NK-92 treated with Interleukin-12 subunit alpha and Interleukin-12 subunit beta, amount 100 ng/mL, for 24 hours (cell line): ENCODE measurements around the gene ARCN1.

Experiments
- DNase-seq: peaks from one replicate; lab custom pipeline; 2025; lab: John Stamatoyannopoulos, UW

Gene ARCN1

DNA sequence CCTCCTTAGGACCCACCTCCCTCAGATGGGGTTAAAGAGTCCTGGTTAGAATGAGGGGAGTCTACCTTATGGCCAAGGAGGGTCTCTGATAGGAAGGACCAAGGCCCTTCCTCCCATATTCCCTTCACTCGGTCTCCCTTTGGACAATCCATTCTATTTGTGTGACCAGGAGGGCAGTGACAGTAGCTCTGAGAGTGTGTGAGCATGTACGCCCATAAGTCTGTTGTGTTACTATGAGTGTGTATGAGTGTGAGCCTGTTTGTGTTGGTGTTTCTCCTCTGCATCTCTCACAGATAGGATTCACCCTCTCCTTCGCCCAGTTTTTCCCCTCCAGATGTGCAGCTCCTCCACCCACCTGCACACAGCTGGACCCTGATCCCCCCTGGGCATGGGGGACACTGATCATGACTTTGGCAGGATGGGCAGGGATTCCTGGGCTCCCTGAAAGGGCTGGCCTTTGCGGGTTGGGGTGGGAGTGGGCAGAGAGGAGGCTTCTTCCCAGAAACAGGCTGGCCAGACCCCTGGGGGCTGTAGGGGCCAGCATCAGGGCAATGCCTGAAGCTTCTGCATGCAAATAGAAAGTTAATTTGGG is 49.7 kb downstream of the ARCN1 start:
- no peak for DNase-seq

GRCh38 chr11:118622376-118623268 is 50.4 kb downstream of the ARCN1 start:
- no peak for DNase-seq

DNA sequence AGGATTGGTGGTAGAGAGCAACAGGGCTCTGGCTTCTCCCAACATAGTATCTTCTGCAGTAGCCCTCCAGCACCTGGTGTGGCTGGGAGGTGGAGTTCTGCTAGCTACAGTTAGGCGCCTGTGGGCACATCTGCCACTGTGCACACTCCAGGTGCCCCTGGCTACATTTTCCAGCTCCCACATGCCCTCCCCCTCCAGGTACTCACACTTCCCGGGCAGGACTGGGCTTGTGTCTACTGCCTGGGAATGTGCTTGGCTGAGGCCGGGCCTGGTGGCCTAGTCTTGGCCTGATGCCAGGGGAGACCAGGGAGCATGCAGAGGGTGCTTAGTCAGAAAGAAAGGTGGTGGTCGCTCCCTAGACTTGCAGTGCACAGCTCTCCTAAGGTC is 51.1 kb downstream of the ARCN1 start:
- DNase-seq = no peak

- no peak for DNase-seq
These were observed 53.0 kb downstream of the ARCN1 start for GRCh38 chr11:118625036-118625690.

- no peak for DNase-seq
These were observed 53.8 kb downstream of the ARCN1 start for GRCh38 chr11:118625976-118626375.

GRCh38 chr11:118627566-118627965 is 55.4 kb downstream of the ARCN1 start:
- no peak for DNase-seq

DNA sequence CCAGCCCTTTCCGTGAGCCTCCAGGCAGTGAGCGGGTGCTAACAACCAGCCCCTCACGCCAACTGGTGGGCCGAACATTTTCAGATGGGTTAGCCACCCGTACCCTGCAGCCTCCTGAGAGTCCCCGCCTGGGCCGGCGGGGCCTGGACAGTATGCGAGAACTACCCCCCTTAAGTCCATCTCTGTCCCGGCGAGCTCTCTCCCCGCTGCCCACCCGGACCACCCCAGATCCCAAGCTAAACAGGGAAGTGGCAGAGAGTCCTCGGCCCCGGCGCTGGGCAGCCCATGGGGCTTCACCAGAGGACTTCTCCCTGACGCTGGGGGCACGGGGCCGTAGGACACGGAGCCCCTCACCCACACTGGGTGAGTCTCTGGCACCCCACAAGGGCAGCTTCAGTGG is 55.8 kb downstream of the ARCN1 start:
- DNase-seq = no peak

- no peak for DNase-seq
These were observed 56.2 kb downstream of the ARCN1 start for GRCh38 chr11:118628432-118628831.

- DNase-seq = no peak
These were observed 56.8 kb downstream of the ARCN1 start for GRCh38 chr11:118628861-118629549.

DNA sequence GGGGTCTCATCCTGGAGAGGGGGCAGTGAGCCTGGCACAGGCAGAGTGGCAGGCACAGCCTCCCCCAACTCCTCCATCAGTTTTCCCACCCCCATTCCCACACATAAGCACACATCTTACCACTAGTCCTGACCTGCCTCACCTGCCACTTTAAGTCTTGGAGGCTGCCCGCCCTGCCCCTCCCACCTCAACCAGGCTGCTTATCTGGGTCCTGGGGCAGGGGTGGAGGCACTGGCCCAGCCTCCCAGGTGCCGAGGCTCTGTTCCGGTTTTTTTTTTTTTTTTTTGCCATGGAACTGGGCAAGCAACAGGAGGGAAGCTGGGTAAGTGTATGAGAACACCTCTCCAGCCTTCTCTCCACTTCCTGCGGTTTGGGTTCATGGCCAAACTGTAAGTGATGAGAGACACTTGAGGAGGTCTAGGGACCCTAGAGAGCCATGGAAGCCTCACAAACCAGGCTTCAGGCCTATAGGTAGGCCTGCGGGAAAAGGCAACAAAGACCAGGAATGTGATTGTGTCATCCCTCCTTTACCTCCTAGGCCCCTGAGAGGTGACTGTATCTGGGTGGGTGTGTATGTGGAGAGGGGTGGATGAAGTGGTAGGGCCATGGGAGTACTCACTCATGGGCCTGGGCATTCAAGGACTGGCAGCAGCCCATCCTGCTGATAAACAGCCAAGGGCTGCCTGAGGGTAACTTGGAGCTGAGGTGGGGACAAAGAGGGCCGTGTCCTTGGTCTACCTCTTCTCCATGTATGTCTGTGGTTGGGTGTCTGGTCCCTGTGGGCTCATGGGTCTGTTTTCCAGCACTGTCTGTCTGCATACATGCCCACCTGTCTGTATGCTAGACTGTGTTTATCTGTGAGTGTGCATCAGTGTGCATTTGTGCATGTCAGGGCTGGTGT is 57.8 kb downstream of the ARCN1 start:
- DNase-seq = no peak

- DNase-seq = no peak
These were observed 59.1 kb downstream of the ARCN1 start for GRCh38 chr11:118631142-118631909.

DNA sequence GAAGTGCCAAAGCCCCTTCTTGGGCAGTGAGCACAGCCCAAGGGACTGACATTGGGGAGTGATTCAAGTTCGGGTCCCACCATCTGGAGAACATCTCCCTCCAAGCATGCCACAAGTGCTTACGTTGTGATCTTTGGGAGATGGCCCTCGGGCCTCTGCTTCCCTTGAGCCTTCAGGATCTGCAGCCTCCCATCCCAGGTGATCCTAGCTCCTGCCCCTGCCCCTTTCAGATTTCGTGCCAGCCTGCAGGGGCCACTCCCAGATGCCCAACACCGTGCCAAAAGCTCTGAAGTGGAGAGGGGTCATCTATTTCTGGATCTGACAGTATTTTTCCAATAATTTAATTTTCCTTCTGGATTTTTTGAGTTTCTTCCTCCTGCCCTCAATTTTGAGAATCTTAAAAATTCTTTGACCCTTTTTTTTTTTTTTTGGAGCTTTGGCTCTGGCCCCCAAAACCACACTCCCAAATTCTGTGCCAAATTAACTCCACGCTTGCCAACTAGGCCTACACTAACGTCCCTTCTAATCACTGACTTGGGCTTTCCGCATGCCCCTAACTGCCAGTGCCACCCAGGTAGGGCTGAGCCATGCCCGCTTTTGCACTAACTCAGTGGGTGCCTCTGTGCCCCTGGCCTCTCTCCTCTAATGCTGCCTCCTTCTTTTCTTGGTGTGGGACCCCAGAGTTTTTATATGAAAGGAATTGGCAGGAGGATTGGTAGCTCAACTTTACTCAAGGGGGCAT is 60.5 kb downstream of the ARCN1 start:
- DNase-seq = no peak

GRCh38 chr11:118633319-118633690 is 61.1 kb downstream of the ARCN1 start:
- no peak for DNase-seq

DNA sequence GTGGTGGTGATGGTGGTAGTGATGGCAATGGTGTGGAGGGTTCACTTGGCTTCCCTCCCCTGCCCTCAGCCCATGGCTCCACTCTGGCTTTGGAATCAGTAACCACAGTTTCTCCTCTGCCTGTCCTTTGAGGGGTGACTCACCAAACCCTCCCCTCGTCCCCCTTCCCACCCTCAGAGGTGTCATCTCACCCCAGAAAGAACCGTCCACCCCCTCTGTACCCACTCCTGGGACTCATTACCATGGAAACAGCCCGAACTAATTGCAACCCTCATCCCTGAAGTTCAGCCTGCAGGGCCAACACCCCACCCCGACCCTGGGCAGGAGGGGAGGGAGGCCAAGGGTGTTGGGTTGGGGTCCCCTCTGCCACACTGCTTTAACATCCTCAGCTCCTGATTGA is 61.8 kb downstream of the ARCN1 start:
- DNase-seq = peak; percentile 21

DNA sequence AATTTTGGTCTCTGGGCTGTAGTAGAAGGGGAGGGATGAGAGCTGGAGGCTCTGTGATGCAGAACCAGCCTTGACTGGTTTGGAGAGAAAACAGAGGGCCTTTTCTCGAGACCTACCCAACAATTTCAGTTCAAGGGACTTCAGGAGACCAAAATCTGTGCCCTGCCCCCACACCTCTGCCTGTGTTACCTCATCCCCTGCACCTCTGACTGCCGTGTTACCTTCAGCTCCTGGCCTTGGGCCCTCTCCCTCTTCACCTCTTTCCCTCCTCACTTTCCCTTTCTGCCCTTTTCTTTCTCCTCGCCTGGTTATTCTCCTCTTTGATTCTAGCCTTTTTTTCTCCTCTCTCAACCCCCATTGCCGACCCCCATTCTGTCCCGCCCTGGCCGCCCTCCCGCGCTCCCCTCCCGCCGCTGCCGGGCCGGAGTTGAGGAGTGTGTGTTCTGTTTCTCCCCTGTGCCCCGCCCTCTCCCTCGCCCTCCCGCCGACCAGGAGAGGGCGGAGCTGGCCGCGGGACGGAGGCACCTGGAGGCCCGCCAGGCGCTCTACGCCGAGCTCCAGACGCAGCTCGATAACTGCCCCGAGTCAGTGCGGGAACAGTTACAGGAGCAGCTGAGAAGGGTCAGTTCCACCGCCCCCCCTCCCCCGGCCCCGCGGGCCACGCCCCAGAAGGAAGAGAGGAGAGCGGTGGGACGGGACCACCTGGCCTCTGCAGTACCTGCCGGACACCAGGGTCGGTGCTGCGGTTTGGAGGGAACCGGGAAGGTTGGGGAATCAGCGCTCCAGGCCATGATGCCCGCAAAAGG is 62.4 kb downstream of the ARCN1 start:
- DNase-seq = no peak

GRCh38 chr11:118635237-118635591 is 63.0 kb downstream of the ARCN1 start:
- DNase-seq = no peak

DNA sequence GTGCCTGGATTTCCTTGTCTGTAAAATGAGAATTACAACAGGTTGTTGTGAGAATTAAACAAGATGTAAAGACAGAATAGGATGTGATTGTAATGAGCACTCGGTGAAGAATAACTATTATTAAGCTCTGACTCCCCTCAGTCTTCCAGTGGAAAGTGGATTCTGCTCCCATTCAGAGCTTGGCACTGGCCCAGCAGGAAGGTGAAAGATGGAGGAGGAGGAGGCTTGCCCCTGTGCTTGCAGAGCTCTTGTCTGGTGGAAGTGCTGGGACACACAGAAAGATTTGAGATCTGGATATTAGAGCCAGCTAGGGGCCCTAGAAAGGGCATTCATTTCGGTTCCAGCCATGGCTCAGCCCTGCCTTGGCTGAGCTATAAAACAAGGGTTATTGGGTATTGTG is 63.4 kb downstream of the ARCN1 start:
- no peak for DNase-seq

- DNase-seq = no peak
These were observed 64.5 kb downstream of the ARCN1 start for GRCh38 chr11:118636569-118637290.

DNA sequence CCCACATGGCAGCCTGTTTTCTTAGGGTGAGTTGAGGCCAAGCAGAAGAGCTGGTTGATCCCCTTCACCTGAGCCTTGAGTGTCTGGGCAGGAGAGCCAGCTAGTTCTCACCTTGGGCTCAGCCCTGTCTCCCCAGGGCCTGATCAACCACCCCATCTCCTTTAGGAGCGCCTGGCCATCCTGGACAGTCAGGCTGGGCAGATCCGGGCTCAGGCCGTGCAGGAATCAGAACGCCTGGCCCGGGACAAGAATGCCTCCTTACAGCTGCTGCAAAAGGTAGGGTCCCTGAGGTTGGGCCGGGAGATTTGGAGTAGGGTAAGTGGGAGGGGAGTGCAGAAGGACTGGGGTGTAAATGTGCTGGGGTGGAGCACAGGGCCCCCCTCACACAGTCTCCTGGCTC is 66.5 kb downstream of the ARCN1 start:
- no peak for DNase-seq
